SK-N-SH (cell line): ENCODE measurements around the gene NUAK1. TPM values are rescaled to one million over a fixed set of nuclear protein-coding genes. Genes with fewer than 3 reads are reported as not detected.

Experiments used
- CTCF ChIA-PET: fragments of 300-600, 350-600 bp; formaldehyde crosslinking; extraction: SDS; loops from one replicate; lab custom pipeline; 2021; lab: Yijun Ruan, JAX
- POLR2A ChIA-PET: fragments of 350-600 bp; sonication (Branson Sonifier 250); formaldehyde crosslinking; extraction: SDS; loops from one replicate; lab custom pipeline; 2020; ENCODE audit warnings: antibody characterized with exemption, inconsistent platforms; lab: Yijun Ruan, JAX
- DNase-seq: peaks from one replicate; pipeline ENCODE4 v3.0.0; 2012
- H2AFZ ChIP-seq: fragments of 200-600 bp; sonication (generic); 2 replicates; pipeline ENCODE4 v1.8.1; 2016; ENCODE audit warnings: antibody characterized with exemption, mild to moderate bottlenecking, low read depth
- H3F3A ChIP-seq: fragments of 200-600 bp; sonication (generic); replicated peaks from 2 replicates; pipeline ENCODE3; 2016; ENCODE audit warnings: antibody characterized with exemption, mild to moderate bottlenecking; ENCODE audit not compliant: insufficient read depth
- H3K27ac ChIP-seq, 2 experiments: fragments of 200-500 bp in 1 of 2; fragments of 200-600 bp in 1 of 2; sonication (Bioruptor generic) in 1 of 2; sonication (generic), shearing (Covaris generic) in 1 of 2; 2 replicates each; pipeline versions ENCODE4 v1.5.1 to v1.6.1; 2014 to 2016; ENCODE audit warnings: low read depth in 2 of 2, inconsistent platforms in 1 of 2, low read length in 1 of 2, mild to moderate bottlenecking in 1 of 2, mixed read lengths in 1 of 2
- H3K27me3 ChIP-seq: fragments of 200-600 bp; sonication (generic), shearing (Covaris generic); 2 replicates; pipeline ENCODE4 v1.6.1; 2016; ENCODE audit warnings: mixed run types; ENCODE audit not compliant: insufficient read depth
- H3K36me3 ChIP-seq, 2 experiments: fragments of 200-500 bp in 1 of 2; fragments of 200-600 bp in 1 of 2; sonication (Bioruptor generic) in 1 of 2; sonication (generic) in 1 of 2; replicated peaks in 1 of 2; 2 replicates each; pipeline versions ENCODE3 to v1.5.1; 2014 to 2016; ENCODE audit warnings: low read length in 1 of 2, mild to moderate bottlenecking in 1 of 2; ENCODE audit not compliant: insufficient read depth in 2 of 2, control insufficient read depth in 1 of 2
- H3K4me1 ChIP-seq, 2 experiments: fragments of 200-500 bp in 1 of 2; fragments of 200-600 bp in 1 of 2; sonication (Bioruptor generic) in 1 of 2; sonication (generic), shearing (Covaris generic) in 1 of 2; 2 replicates each; pipeline versions ENCODE4 v1.5.1 to v1.6.1; 2014 to 2016; ENCODE audit warnings: low read depth in 1 of 2, low read length in 1 of 2, mixed run types in 1 of 2; ENCODE audit not compliant: insufficient read depth in 2 of 2, control insufficient read depth in 1 of 2
- H3K4me2 ChIP-seq: fragments of 200-600 bp; sonication (generic), shearing (Covaris generic); 2 replicates; pipeline ENCODE4 v1.6.1; 2017; ENCODE audit warnings: mixed run types
- H3K4me3 ChIP-seq, 2 experiments: fragments of 200-500 bp in 1 of 2; fragments of 200-600 bp in 1 of 2; sonication (Bioruptor generic) in 1 of 2; sonication (generic), shearing (Covaris generic) in 1 of 2; 2 replicates each; pipeline versions ENCODE4 v1.5.1 to v1.8.1; 2014 to 2016; ENCODE audit warnings: low read depth in 2 of 2, inconsistent platforms in 1 of 2, low read length in 1 of 2, mild to moderate bottlenecking in 1 of 2, mixed read lengths in 1 of 2, moderate library complexity in 1 of 2
- H3K79me2 ChIP-seq: fragments of 200-600 bp; sonication (generic); 2 replicates; pipeline ENCODE4 v1.8.1; 2017; ENCODE audit warnings: mild to moderate bottlenecking; ENCODE audit not compliant: insufficient read depth
- H3K9ac ChIP-seq: fragments of 200-600 bp; sonication (generic); 2 replicates; pipeline ENCODE4 v1.6.1; 2017; ENCODE audit warnings: mixed run types
- H3K9me2 ChIP-seq: fragments of 200-600 bp; sonication (generic); 2 replicates; pipeline ENCODE4 v1.6.1; 2017; ENCODE audit warnings: mixed run types
- H3K9me3 ChIP-seq: fragments of 200-600 bp; sonication (generic); 2 replicates; pipeline ENCODE4 v1.6.1; 2017; ENCODE audit warnings: mixed run types, mild to moderate bottlenecking, moderate library complexity
- H4K20me1 ChIP-seq: fragments of 200-600 bp; sonication (generic); 2 replicates; pipeline ENCODE4 v1.6.1; 2017; ENCODE audit warnings: mild to moderate bottlenecking, mixed run types; ENCODE audit not compliant: insufficient read depth
- ELF1 ChIP-seq: IDR thresholded peaks from 2 replicates; pipeline ENCODE4 v1.4.0; 2012
- FOSL2 ChIP-seq: IDR thresholded peaks from 2 replicates; pipeline ENCODE4 v1.4.0; 2012; ENCODE audit warnings: low read depth, mild to moderate bottlenecking, moderate library complexity, borderline replicate concordance
- FOXM1 ChIP-seq: IDR thresholded peaks from 2 replicates; pipeline ENCODE4 v1.4.0; 2012; ENCODE audit warnings: low read depth, mild to moderate bottlenecking
- JUND ChIP-seq: IDR thresholded peaks from 2 replicates; pipeline ENCODE4 v1.4.0; 2012
- MEF2A ChIP-seq: IDR thresholded peaks from 2 replicates; pipeline ENCODE4 v1.4.0; 2012; ENCODE audit warnings: low read depth, borderline replicate concordance
- RAD21 ChIP-seq: IDR thresholded peaks from 2 replicates; pipeline ENCODE4 v1.6.1; 2012; ENCODE audit warnings: mild to moderate bottlenecking, low read length
- REST ChIP-seq: IDR thresholded peaks from 2 replicates; pipeline ENCODE4 v1.6.1; 2012; ENCODE audit warnings: mild to moderate bottlenecking, low read depth, low read length, moderate library complexity
- SIN3A ChIP-seq: IDR thresholded peaks from 2 replicates; pipeline ENCODE4 v1.6.1; 2012; ENCODE audit warnings: low read depth, mild to moderate bottlenecking, low read length, moderate library complexity, borderline replicate concordance
- SMC3 ChIP-seq: IDR thresholded peaks from 2 replicates; pipeline ENCODE4 v1.6.1; 2012; ENCODE audit warnings: low read depth, low read length, improper control_type of control experiment
- TCF12 ChIP-seq: IDR thresholded peaks from 2 replicates; pipeline ENCODE4 v1.4.0; 2012
- USF1 ChIP-seq: IDR thresholded peaks from 2 replicates; pipeline ENCODE4 v1.4.0; 2012; ENCODE audit warnings: low read depth, borderline replicate concordance
- USF2 ChIP-seq: fragments of 150-350 bp; IDR thresholded peaks from 2 replicates; pipeline ENCODE4 v1.6.1; 2017; ENCODE audit warnings: antibody characterized with exemption, low read length, low read depth, borderline replicate concordance
- YY1 ChIP-seq: IDR thresholded peaks from 2 replicates; pipeline ENCODE4 v1.4.0; 2012; ENCODE audit warnings: low read depth, mild to moderate bottlenecking
- ZBTB33 ChIP-seq: IDR thresholded peaks from 2 replicates; pipeline ENCODE4 v1.4.0; 2012; ENCODE audit warnings: low read depth, borderline replicate concordance
- WGBS: methylation state at CpG from one replicate; pipeline ENCODE4 v1.1.6; 2017; ENCODE audit warnings: low lambda C conversion rate; 5-methylcytosine and 5-hydroxymethylcytosine counted together
- polyA plus RNA-seq, 3 experiments: library from polyadenylated mRNA; depleted of rRNA; stranded (reverse); fragments of >200 nt; gene quantifications; 2 replicates each; pipeline ENCODE4 v1.2.3, GENCODE V29; 2012

NUAK1 gene
- polyA plus RNA-seq, 1 of the 3 experiments (the other 2 are of a cell fraction): 8.1 TPM

- Histone ChIP-seq H3F3A (peaks cover 39% of the 10 kb centered on the region), H3K79me2 (no peaks in the 10 kb centered on the region), H3K9ac (no peak overlapping the region), H4K20me1 (no peaks in the 10 kb centered on the region), H3K4me2 (no peak overlapping the region), H3K9me2 (no peaks in the 10 kb centered on the region), H3K4me1 (peaks cover 3 to 16% of the 10 kb centered on the region in 2 experiments; a peak in 3 of 4 replicates), H3K27me3 (no peaks in the 10 kb centered on the region), H3K4me3 (no peak overlapping the region), H3K36me3 (no peaks in the 10 kb centered on the region), H3K9me3 (no peaks in the 10 kb centered on the region), H2AFZ (no peak overlapping the region), H3K27ac (no peak overlapping the region)
- no peak for DNase-seq
- POLR2A ChIA-PET: no interaction called here
- TF ChIP-seq ELF1: no peak
- TF ChIP-seq MEF2A: no peak
- TF ChIP-seq YY1: no peak
- TF ChIP-seq USF2: no peak
- TF ChIP-seq RAD21: no peak
- TF ChIP-seq TCF12: no peak
- TF ChIP-seq ZBTB33: no peak
- no peak for TF ChIP-seq USF1
- TF ChIP-seq SMC3: no peak
- TF ChIP-seq JUND: no peak
- TF ChIP-seq FOXM1: no peak
- TF ChIP-seq FOSL2: no peak
- TF ChIP-seq REST: no peak
- TF ChIP-seq SIN3A: no peak
- 75% methylated on average over 4 of the region's 4 CpGs for WGBS
- CTCF ChIA-PET: no interaction called here
These were observed 96.7 kb downstream of the NUAK1 start for GRCh38 chr12:106042037-106042436.
